NB4 (cell line): Measurements from ENCODE around the gene PIK3C2A.

Experiments used
- DNase-seq: peaks from one replicate; pipeline ENCODE4 v3.0.0; 2010; ENCODE audit warnings: low read depth
- H3K4me3 ChIP-seq: one replicate; pipeline ENCODE4 v1.5.1; 2011; ENCODE audit warnings: mild to moderate bottlenecking, low read depth, low read length, moderate library complexity
- CTCF ChIP-seq: IDR thresholded peaks from one replicate; pipeline ENCODE4 v1.5.1; 2012; ENCODE audit warnings: low read depth, low read length
- MAX ChIP-seq: IDR thresholded peaks from 2 replicates; pipeline ENCODE4 v1.6.1; 2011; ENCODE audit warnings: low read depth, low read length
- MYC ChIP-seq: IDR thresholded peaks from 2 replicates; pipeline ENCODE4 v1.6.1; 2011; ENCODE audit warnings: low read depth, low read length
- POLR2A ChIP-seq: IDR thresholded peaks from 2 replicates; pipeline ENCODE4 v1.6.1; 2011; ENCODE audit warnings: mild to moderate bottlenecking; ENCODE audit not compliant: insufficient read length; ENCODE audit errors: extremely low read depth

The PIK3C2A gene

GRCh38 chr11:17207317-17208256 lies at the start of gene PIK3C2A:
Gene PIK3C2A, minus strand, starts transcription at chr11:17207986. Its CDS starts 38,245 bp downstream, at chr11:17169741.
- TF ChIP-seq MYC (peak; percentile 56; the same call in 1 of the 2 replicates), MAX (peak; percentile 50; the same call in 1 of the 2 replicates), POLR2A (peak; percentile 92), CTCF (no peak)
- peak within 1 kb of the TSS; percentile 82 for H3K4me3 ChIP-seq
- peak; percentile 96 for DNase-seq

- H3K4me3 ChIP-seq = no peak overlapping the region
- TF ChIP-seq POLR2A (no peak), CTCF (no peak), MYC (no peak), MAX (no peak)
- DNase-seq = no peak
Observed at GRCh38 chr11:17257196-17257595, 49.4 kb upstream of the PIK3C2A start.

GRCh38 chr11:17256512-17256911 lies 48.7 kb upstream of the PIK3C2A start:
- no peak for DNase-seq
- no peak overlapping the region for H3K4me3 ChIP-seq
- TF ChIP-seq MAX (no peak), CTCF (no peak), MYC (no peak), POLR2A (no peak)

GRCh38 chr11:17252704-17253103 lies 44.9 kb upstream of the PIK3C2A start:
- no peak for DNase-seq
- TF ChIP-seq POLR2A (no peak), CTCF (no peak), MYC (no peak)
- no peak overlapping the region for H3K4me3 ChIP-seq

GRCh38 chr11:17250561-17251350 lies 43.0 kb upstream of the PIK3C2A start:
- no peak for DNase-seq
- no peak overlapping the region for H3K4me3 ChIP-seq
- TF ChIP-seq CTCF (no peak), POLR2A (no peak), MAX (no peak), MYC (no peak)
